Endometrial microvascular endothelial cells (primary cell): ENCODE results near the gene ABCA3. TPM values are rescaled to one million over a fixed set of nuclear protein-coding genes. Genes with fewer than 3 reads are reported as not detected.
"Not testable (repeated sequence)": the region's sequence is repeated elsewhere in the genome, so short reads cannot be mapped to it uniquely, and the experiment has no call there.

Source experiments
- in situ Hi-C: cut with HindIII; loops from 2 replicates; pipeline ENCODE4 v1.10.0; 2017; ENCODE audit warnings: low sequenced_read_pairs, low pct_unique_long_range_greater_than_20kb; ENCODE audit errors: inconsistent ontology term
- total RNA-seq: library from RNA; depleted of rRNA; stranded (reverse); fragments of >200 nt; gene quantifications from one replicate; pipeline ENCODE4 v1.2.3, GENCODE V29; 2015; ENCODE audit errors: inconsistent ontology term

The ABCA3 gene
- total RNA-seq, result 43.3 TPM

- in situ Hi-C loops, result no loop called here
Observed at GRCh38 chr16:2340564-2341455, at the start of gene ABCA3. ABCA3 (minus strand) TSS chr16:2340728; CDS start chr16:2326466, 14,262 bp downstream.

DNA sequence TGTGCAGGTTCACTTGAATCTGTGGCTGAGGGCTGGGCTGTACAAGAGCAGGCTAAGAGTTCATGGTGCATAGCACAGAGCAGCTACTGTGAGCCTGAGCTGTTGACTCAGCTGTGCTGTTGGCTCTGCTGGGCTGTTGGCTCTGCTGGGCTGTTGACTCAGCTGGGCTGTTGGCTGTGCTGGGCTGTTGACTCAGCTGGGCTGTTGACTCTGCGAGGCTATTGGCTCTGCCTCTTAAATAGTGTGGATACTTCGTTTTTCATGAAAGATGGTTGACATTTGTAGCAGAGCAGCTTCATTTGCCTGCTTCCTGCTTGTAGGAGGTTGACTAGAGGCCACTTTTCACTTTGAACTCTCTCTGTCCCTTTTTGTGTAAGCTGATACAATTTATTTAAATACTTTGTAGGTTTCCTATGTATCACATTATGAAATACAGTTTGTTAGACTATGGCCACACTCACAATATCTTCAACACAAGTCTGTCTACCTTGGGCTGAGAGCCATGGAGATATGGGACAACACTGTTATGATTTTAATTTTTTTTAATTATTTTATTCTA, 48.4 kb upstream of the ABCA3 start:
- in situ Hi-C loops, result no loop called here

DNA sequence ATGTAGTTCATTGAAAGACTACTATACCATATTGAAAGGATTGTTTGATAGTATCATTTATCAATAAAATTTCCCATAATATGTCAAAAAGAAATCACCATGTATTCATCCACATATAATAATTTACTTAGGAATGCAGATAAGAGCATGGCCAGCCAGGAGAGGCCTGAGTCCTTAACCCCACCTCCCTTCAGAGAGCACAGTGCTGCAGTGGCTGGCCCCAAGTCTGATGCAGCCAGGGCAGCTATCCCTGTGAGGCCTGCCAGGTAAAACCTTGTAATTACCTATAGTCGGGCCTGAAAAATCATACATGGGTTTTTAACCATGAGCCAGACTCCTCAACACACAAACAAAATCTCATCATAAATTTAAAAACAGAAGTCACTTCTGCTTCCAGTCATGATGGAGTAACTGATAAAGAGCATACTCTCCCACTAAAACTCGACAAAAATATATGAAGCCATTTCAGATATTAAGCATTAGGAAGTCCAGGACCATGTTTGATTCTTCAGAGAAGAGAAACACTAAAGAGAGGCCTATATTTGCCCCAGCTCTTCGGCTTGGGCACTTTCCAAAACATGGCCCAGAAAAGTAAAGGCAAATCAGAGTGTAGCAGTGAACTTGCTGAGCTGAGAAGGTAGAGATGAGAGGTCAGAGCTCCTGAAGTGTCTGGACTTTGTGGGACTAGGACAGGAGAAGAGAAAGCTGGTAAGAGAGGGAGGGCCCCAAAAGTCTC, 47.8 kb upstream of the ABCA3 start:
- in situ Hi-C loops, result no loop called here

- in situ Hi-C loops, result no loop called here
Observed at GRCh38 chr16:2386990-2387389, 46.5 kb upstream of the ABCA3 start.

DNA sequence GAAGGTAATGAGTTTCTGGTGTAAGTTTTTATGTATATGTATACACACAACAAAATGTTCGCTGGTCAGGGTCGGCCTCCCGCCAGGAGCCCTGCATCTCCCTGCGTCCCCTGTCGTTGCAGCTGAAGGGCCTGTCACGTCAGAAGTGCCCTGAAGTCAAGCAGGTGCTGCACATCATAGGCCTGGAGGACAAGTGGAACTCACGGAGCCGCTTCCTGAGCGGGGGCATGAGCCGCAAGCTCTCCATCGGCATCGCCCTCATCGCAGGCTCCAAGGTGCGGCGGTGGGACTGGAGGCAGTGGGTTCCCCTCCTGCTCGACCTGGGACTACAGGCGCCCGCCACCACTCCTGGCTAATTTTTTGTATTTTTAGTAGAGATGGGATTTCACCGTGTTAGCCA, 45.5 kb upstream of the ABCA3 start:
- in situ Hi-C loops, result not testable (repeated sequence)

DNA sequence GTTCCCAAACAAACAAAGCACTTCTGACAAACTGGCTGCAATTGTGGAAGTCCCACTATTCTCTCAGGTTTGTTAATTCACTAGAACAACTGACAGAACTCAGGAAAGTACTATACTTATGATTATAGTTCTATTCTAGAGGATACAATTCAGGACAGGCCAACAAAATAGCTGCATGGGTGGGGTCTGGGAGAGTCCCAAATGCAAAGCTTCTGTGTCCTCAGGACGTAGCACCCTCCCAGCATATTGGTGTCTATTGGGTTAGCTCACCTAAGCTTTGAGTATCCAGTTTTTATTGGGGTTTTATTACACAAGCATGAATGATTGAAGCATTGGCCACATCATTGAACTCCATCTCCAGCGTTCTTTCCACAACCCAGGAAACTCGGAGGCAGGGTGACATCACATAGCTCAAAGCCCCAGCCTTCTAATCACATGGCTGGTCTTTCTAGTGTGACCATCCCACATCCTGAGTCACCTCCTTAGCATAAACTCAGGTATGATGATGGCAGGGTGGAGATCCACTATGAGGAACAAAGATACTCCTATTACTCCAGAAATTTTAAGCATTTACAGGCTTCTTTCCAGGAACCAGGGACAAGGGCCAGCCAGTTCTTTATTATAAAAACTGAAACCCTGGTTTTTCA, 44.8 kb upstream of the ABCA3 start:
- in situ Hi-C loops, result no loop called here

DNA sequence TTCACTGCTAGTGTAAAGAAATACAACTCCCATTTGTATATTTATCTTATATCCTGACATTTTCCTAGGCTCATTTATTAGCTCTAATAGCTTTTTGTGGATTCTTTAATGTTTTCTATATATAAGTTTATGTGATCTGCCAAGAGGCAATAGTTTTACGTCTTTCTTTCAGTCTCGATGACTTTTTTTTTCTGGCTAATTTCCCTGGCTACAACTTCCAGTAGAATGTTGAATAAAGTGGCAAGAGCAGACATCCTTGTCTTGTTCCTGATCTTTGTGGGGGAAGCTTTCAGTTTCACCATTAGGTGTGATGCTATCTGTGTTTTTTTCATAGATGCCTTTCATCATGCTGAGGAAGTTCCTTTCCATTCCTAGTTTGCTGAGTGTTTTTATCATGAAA, 43.9 kb upstream of the ABCA3 start:
- in situ Hi-C loops, result no loop called here

- in situ Hi-C loops, result no loop called here
Observed at GRCh38 chr16:2383501-2383900, 43.0 kb upstream of the ABCA3 start.

- in situ Hi-C loops, result no loop called here
Observed at GRCh38 chr16:2374644-2375043, 34.1 kb upstream of the ABCA3 start.

- in situ Hi-C loops, result no loop called here
Observed at GRCh38 chr16:2373176-2373575, 32.6 kb upstream of the ABCA3 start.

DNA sequence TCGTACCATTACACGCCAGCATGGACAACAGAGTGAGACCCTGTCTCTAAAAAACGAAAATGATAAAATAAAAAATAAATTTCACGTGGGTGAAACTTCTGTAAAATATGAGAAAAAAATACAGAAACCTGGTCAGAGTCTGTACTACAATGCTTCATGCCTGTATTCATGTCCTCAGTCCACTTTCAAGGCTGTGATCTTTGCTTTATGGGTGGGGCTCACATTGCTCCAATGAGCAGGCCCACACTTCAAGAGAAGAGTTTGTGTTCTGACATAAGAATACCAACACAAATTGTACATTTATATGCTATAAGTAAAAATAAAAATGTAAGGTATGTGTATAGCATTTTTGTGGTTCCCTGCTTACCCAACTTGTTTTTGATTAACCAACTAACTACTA, 32.2 kb upstream of the ABCA3 start:
- in situ Hi-C loops, result no loop called here

DNA sequence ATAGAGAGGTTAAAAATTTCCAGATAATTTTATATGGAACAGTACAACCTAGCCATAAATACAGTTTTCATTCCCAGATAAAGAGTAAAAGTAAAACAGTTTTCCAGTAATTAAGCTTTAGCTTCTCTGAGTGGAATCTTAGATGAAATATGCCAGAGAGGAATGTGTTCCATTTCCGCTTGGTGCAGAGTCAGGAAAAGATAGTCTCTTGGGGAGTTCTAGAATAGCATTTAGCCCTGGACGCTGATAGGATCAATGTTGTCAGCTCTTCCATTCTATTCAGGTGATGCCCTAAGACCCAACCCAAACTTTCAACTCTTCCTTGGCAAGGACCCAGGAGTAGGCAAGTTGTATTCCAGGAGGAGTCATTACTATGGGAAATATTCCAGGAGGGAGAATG, 30.9 kb upstream of the ABCA3 start:
- in situ Hi-C loops, result no loop called here

DNA sequence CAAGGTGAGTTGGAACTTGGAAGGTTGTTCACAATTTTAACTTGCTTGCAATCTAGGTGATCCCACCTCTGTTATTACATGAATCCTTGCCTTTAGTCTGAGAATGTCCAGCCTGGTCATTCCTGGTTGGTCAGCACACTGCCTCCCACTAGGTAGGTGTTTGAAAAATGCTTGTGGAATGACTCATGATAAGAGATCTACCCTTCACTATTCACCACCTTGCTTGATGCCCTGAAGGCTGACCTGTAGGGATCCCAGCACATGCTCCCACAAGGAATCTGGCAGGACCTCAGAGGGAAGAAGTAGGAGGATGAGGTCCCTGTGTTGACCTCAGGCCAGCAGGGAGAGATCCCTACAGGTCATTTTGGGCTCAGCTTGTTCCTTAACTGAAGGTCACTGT, 30.2 kb upstream of the ABCA3 start:
- in situ Hi-C loops, result no loop called here

DNA sequence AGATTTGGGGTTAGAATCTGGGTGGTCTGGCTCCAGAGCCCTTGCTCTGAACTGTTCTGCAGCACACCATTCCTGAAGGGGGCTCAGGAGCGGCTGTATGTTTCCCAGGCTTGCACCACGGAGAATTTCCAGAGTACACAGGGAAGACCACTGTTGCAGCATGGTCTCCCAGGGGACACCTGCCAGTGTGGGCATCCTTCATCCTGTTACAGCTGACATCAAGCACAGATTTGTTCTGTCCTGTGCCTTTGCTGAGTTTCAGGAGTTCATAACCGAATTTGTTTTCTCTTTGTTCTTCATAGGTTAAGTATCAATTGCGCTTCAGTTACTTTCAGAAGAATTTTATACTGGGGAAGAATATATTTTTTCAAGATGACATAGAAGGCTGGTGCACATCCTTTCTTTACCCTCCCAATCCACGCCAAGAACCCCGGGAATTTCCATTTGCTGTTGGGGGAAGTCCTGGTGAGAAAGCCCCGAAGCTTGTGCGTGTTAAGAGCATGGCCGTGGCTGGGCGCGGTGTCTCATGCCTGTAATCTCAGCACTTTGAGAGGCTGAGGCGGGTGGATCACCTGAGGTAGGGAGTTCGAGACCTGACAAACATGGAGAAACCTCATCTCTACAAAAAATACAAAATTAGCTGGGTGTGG, 26.3 kb upstream of the ABCA3 start:
- in situ Hi-C loops, result no loop called here

- in situ Hi-C loops, result no loop called here
Observed at GRCh38 chr16:2365397-2366294, 25.1 kb upstream of the ABCA3 start.

GRCh38 chr16:2364638-2365210, 24.2 kb upstream of the ABCA3 start:
- in situ Hi-C loops, result no loop called here

DNA sequence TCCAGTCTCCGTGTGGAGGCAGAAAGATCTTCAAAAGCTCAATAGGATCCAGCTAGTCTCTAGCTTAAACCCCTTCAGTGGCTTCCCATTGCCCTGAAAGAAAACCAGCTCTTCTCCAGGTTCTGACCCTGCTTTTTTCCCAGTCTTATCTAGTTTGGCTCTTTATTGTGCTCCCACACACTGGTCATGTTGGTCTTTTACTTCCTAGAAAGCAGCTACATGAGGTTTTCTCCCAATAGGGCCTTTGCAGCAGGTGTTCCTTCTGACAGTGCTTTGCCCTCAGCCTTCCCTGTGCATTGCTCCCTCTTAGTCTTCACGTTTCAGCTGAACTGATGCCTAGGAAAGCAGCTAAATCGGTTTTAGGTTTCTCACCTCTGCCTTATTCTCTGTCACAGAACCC, 21.7 kb upstream of the ABCA3 start:
- in situ Hi-C loops, result no loop called here

GRCh38 chr16:2361129-2361528, 20.6 kb upstream of the ABCA3 start:
- in situ Hi-C loops, result no loop called here
